Kidney glomerular epithelial cell (primary cell): ENCODE data around the gene BTN2A1.
A peak's percentile ranks its signal among the peaks of the same experiment; 100 is the strongest.

Experiments used
- DNase-seq: peaks from one replicate; lab custom pipeline; 2025; lab: John Stamatoyannopoulos, UW

Gene BTN2A1

GRCh38 chr6:26468829-26469228 lies 11.1 kb downstream of the BTN2A1 start:
- DNase-seq = no peak

- no peak for DNase-seq
Observed at GRCh38 chr6:26470643-26471042, 12.9 kb downstream of the BTN2A1 start.

DNA sequence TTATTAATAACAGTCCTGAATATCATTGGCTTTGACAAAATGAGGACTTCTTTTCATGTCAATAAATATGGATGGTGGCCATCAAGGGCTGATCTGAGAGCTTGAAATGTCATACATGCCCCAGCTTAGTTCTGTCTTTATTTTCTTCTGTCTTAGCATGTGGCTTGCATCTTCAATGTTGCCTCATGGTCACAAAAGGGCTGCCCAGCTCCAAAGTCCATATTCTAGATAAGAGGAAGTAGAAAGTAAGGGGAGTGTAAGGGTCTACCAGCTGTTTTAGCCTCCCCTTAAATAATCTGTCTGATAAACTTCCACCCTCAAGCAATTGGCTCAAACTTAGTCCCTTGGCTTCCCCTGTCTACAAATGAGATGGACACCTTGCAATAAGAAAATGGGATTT lies 14.2 kb downstream of the BTN2A1 start:
- DNase-seq = no peak

DNA sequence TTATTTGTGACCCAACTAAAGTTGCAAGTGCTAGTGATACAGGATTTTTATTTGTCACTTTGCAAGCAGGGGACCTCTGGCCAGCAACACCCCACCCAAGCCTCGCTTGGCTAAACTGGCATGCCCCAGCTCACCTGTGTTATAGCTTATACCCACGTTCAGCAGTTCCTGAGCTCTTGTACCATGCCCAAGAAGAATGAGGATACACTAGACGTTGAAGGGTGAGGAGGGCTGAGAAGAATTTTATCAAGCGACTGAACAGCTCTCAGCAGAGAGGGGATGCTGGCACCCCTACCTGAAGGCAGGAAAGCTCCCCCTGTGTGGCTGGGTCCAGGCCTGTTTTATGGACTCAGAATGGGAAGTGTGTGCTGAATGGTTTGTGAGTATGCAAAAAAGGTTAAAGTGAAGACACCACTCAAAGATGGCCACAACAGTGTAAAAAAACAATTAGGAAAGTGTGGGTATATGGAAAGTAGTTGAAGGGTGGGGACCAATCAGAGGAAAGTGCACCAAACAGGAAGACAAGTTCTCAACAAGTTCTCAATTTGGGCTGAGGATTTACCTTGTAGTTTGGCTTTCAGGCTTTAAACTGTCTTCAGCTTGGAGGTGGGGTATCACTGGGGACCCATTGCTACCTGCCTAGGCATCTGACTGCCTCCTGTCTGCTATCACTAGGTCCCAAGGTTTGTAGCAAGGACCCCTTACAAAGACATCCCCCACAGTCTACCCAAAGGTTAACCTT lies 15.0 kb downstream of the BTN2A1 start:
- no peak for DNase-seq

DNA sequence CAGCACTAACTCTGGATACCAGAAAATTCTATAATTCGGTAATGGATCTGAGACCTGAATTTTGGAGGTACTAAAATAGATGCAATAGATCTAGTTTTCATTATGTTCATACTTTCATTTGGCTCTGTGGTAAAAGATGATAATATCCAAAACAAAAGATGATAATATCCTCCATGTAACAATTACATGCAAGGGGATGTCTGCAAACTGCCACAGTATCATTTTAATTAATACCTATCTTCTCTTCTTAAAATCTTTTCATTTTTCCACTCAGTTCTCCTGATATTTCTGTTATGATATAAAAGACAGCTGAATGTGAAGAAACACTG lies 15.6 kb downstream of the BTN2A1 start:
- no peak for DNase-seq

DNA sequence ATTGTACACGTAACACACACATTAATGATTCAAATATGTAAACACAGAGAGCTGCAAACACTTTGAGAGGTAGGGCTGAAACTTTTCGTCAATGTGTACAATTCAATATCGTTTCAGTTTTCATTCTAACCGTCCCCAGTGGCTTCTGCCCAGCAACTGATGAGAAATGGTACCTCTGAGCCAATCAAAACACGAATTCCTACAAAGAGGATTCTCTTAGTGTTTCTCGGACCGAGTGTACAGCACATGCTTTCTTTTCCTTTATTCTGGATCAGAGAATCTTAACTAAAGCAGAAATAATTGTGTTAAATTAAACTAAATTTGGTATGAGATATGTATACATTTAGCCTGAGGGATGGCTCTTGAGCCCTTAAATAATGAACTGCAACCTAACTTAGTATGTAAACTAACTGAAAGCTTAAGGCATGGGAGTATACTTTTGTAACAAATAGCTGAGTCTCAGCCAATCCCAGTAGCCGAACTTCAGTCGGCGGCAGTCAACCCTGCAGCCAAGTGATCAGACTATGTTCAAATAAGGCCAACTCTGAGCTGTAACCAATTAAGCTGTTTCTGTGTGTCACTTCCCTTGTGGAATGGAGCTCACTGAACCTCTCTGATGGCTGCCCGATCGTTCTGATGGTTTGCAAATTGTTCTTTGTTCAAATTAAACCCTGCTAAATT lies 16.1 kb downstream of the BTN2A1 start:
- peak; percentile 100 for DNase-seq

GRCh38 chr6:26474439-26474881 lies 16.7 kb downstream of the BTN2A1 start:
- DNase-seq = no peak

DNA sequence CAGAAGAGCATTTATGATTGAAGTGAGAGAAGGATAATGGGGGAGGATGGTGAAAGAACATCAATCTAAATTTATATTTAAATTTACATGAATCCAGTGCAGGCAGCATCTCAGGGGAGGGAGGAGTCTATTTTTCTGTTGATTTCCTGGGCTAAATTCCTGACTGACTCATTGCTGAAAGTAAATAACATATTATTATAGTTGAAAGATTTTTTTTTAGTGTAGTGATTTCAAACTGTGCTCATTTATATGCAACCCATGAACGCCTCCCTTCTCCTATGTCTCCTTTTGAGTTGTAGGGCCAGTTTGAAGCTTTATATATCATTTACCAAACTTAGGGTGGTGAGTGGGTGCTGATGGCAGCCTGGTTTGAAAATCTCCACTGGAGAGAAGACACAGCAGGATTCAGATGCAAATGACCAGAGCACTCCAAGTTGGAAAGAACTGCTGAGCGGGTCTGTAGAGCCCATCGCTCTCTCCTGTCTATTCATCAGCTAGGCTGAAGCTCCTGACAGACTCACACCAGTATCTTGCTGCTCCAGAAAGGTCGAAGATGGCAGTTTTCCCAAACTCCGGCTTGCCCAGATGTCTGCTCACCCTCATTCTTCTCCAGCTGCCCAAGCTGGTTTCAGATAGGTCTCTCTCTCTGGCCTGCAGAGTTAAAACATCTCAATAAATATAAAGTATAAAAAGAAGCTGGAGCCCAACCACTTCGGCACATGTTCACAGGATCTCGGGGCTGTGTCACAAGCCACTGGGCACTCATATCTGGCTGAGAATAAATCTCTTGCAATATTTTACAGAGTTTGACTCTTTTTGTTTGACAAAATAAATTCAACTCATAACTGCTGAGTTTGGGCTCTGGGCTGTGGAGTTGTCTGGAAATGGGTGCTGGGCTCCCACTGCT lies 18.3 kb downstream of the BTN2A1 start:
- peak; percentile 13 for DNase-seq

GRCh38 chr6:26476896-26477295 lies 19.1 kb downstream of the BTN2A1 start:
- no peak for DNase-seq

GRCh38 chr6:26477426-26477825 lies 19.7 kb downstream of the BTN2A1 start:
- no peak for DNase-seq

DNA sequence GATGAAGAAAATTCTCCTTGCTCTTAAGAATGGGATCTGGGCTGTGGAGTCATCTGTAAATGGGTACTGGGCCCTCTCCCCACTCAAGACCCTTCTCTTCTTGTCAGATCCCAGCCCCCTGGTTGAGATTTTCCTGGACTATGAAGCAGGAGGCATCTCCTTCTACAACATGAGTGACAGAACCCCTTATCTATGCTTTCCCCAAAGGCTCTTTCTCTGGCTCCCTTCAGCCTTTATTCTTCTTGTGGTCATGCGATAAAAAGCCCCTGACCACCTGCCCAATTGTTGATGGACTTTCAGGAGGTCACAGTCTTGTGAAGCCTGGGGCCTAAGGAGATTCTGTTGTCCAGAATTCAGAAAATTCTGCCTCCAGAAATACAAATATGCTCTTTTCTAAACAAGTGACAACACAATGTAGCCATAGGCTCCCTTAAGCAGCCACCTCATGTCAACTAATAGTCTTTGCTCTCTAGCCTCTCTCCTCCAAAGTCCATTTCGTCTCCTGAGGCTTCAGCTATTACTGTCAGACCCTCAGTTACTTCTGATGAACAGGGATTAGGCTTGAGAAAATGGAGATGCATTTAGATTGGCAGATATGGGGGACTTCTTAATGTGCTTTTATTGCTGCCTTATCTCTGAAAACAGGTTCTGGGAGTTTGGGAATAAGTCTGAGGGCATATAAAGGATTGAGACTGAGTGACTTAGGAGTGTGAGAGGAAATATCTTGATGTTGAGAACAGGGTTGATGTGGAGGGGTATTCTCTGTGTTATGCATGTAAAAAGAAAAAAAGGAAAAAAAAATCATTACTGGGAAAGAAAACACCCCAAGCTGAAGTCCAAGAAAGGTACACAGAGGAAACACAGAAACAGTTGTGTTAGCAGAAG lies 20.6 kb downstream of the BTN2A1 start:
- no peak for DNase-seq

- no peak for DNase-seq
Observed at GRCh38 chr6:26478985-26479278, 21.2 kb downstream of the BTN2A1 start.

DNA sequence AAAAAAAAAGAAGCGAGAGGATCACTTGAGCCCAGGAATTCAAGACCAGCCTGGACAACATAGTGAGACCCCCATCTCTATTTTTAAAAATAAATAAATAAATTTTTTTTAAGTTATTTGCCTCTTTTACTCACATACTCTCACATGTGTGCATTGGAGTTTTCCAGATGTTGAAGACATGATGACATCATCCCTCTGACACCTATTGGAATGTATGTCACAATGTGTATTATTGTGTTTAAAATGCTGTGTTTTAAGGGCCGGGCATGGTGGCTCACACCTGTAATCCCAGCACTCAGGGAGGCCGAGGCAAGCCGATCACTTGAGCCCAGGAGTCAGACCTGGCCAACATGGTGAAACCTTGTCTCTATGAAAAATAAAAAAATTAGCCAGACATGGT lies 24.6 kb downstream of the BTN2A1 start:
- no peak for DNase-seq

DNA sequence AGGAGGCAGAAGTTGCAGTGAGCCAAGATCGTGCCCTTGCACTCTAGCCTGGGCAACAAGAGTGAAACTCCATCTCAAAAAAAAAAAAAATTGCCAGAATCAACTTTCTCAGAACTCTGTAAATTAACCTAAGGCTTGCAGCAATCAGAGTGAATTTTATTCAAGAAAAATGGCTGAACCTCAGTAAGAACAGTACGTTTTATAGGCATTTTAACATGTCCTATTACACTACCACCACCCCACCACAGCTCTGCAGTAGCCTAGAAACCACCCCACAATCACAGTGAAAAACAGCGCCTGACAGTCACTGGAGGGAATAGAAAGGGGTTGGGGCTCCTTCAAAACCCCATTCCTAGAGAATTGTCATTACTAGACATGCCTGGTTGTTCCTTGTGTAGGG lies 26.0 kb downstream of the BTN2A1 start:
- no peak for DNase-seq

DNA sequence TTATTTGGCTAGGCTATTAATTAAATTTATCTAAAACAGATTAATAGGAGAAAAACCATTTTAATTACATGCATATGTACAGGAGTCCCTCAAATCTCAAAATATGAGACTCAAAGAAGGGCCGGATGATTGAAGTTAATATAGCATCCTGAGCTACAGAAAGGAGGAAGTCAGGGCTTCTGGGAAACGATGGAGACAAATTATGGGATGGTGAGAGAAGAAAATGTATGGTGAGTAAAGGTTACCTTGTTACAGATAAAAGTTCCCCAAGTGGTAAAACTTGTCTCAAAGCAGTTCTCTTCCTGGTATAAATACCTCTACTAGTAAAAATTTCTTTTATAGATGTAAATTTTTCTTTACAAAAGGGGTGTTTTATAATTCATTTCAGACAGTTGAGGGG lies 26.4 kb downstream of the BTN2A1 start:
- no peak for DNase-seq

- no peak for DNase-seq
Observed at GRCh38 chr6:26485112-26485780, 27.5 kb downstream of the BTN2A1 start.

DNA sequence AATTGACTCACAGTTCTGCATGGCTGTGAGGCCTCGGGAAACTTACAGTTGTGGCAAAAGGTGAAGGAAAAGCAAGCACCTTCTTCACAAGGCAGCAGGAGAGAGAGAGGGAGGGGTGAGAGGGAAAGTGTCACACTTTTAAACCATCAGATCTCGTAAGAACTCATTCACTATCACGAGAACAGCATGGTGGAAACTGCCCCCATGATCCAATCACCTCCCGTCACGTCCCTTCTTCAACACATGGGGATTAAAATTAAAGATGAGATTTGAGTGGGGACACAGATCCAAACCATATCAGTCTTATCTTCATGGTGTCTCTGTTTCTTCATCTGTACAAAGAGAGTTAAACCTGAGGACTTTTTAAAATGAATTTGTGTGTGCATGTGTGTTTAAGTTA lies 28.6 kb downstream of the BTN2A1 start:
- DNase-seq = no peak

DNA sequence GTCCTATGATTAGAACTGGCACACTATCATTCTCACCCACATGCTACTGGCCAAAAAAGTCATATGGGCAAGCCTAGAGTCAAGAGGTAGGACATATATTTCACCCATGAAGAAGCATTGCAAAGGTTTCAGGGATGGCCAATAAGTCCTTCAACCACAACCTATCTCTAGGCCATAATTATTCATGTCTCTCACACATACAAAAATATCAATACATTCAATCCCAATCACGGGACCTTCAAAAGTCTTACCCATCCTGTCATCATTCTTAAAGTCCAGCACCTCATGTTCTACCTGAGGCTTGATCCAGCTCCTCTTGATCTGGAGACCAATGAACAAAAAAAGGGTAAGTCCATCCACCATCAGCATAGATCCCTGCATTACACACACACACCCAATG lies 29.7 kb downstream of the BTN2A1 start:
- DNase-seq = no peak

GRCh38 chr6:26489996-26490964 lies 32.5 kb downstream of the BTN2A1 start:
- DNase-seq = no peak

DNA sequence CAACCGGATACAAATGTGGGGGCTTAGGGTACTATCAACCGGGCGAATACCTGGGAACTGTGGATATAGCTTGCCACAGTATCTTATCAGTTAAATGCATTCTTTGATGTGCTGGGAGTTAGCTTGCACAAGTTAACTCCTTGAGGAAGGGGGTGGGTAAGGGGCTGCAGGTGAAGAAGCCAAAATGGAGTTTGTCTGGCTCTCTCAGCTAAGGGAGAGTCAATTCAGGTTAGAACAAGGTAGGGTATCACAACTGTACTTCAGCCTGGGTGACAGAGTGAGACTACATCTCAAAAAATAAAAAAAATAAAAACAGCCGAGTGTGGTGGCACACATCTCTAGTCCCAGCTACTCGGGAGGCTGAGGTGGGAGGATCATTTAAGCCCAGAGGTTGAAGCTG lies 33.8 kb downstream of the BTN2A1 start:
- no peak for DNase-seq
